Stimulated activated CD4-positive, alpha-beta T cell treated with anti-CD3 and anti-CD28 coated beads, Interleukin-1b, Interleukin-23, amount 100 ng/mL, for 1 hour (primary cell): ENCODE measurements around the gene HBS1L.

Source experiments
- DNase-seq, 2 donors: peaks; one replicate each; pipeline ENCODE4 v3.0.0-alpha.2; 2020; ENCODE audit warnings: low read depth in 2 of 2

The HBS1L gene

DNA sequence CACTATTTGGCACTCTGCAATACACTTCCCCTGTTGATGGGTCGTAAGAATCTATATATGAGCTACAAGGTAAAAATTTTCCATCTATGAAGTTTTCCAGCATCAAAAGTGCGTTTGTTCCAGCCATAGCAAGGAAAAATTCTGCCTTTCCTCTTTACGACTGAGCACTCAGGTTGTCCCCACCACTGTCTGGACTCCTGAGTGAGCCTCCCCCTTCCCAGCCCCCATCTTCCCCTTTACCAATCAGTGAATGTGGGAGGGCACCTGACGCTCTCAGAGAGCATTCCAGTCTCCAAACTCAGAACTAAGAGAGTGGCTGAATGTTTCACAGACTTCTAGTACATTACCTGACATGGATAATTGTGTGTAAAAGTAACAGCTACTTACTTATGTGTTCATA, 104.7 kb downstream of the HBS1L start, which contains the start of gene ALDH8A1:
Gene ALDH8A1, minus strand, starts transcription at position 175 of the 400 bp plus-strand sequence. Its CDS starts 48 bp downstream, at position 127.
- DNase-seq = no peak

DNA sequence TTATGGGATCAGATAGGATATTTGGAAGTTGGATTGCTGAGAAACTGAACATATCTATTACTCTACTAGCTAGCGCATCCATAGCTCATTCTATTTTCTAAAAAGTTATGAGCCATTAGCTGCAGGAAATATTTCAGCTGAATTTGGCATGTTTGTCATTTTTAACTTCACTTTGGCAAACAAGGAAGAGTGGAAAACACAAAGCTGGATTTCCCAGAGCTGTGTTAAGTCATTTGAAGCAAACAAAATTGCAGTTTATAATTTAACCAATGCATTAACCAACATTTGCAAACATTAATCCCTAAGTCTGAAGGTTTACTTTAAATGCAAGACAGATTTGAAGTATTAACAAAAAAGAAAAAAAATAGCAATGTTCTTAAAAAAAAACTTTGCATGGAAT, 105.9 kb downstream of the HBS1L start:
- DNase-seq = no peak

DNA sequence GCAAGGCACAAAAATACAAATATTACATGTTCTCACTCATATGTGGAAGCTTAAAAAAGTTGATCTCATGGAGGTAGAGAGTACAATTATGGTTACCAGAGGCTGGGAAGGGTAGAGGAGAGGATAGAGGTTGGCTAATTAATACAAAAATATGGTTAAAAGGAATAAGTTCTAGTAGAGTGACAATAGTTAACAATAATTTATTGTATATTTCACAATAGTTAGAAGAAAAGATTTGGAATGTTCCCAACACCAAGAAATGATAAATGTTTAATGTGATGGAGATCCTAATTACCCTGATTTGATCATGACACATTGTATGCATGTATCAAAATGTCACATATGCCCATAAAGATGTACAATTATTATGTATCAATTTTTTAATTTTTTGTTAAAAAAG, 106.5 kb downstream of the HBS1L start:
- DNase-seq = no peak

DNA sequence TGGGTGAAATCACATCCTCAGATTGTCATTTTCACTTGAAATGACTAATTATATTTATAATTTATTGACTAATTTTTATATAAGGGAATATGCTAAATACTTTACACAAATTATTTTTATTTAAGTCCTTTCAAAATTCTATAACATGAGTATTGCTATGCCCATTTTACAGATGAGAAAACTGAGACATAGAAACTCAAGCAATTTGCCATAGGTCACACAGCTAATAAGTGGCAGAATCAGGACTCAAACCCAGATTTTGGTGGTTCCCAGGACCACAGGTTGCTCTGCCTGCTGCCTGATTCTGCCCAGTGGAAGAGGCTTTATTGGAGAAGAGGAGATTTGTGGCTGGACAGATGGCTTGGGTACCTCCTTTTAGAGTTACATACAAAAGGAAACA, 109.6 kb downstream of the HBS1L start:
- DNase-seq = no peak

DNA sequence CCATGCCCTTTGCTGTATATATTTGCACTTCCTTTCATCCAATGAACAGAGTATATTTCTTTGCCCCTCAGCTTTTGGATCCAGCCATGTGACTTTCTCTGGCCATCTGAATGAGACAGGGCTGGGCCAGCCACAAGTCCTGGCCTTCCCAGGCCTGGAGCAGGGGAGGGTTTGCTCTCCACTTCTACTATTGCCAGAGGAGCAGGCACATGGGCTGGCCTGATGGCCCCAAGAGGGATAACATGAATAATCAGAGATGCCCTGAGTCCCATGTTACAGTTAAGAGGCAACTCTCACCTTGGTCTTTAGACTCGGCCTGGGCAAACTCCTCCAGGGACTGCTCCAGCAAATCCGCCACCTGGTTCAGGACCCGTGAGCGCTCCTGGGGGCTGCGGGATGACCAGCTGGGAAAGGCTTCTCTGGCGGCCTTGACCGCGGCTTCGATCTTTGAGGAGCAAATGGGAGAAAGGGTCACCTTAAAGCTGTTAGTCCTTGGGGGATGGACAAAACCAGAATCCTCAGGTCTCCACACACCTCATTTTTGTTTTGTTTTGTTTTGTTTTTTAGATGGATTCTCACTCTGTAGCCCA, 111.0 kb downstream of the HBS1L start:
- DNase-seq = no peak

DNA sequence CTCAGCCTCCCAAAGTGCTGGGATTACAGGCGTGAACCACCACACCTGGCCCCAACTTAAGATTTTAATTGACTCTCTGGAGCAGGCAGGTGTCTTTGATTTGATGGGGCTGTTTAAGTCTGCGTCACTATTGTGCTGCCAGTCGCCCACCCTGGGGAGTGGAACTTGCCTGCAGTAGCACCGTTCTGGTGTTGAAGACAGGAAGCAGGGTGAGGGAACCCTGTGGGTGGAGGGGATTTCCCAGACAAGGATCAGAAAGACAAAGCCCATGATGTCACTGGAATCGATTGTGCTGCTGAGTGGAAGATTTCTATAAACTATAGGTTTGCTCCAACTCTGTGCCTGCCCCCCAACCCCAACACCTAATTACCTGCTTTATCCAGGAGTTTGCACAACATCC, 115.7 kb downstream of the HBS1L start:
- peak in 1 of 2 donors; percentile 41 for DNase-seq

DNA sequence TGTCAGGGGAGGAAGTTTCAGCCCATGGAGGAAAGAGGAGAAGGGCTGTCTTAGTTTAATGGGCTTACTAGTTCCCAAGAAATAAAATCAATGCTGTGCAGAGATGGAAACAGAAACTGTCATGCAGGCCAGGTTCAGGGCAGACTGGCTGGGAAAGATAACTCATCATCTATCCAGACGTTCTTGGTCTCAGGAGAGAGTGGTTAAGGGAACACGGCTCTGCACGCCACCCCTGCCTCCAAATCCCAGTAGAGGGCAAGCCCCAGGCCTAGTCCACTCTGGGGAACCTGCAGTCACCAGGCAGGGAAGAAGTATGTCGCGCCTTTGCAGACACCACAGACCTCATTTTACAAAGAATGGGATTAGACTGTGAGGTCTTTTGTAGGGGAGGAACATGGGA, 117.2 kb downstream of the HBS1L start:
- no peak for DNase-seq

DNA sequence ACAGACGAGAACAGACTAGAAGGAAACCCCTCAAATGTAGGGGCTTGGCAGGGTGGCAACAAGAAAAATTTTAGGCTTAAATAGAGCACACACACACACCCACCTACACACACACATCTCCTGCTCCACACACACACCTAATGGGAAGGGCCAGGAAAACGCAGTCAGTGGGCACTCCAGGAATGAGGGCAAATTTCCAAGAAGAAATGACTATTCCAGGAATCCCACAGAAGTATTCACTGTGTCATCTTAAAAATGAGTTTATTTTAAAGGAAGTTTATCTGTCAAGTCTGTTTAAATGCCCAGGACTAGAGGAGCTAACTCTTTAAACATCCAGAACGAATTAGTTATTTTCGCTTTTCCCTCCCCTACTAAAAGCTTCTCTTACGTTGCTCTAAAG, 117.7 kb downstream of the HBS1L start:
- no peak for DNase-seq

DNA sequence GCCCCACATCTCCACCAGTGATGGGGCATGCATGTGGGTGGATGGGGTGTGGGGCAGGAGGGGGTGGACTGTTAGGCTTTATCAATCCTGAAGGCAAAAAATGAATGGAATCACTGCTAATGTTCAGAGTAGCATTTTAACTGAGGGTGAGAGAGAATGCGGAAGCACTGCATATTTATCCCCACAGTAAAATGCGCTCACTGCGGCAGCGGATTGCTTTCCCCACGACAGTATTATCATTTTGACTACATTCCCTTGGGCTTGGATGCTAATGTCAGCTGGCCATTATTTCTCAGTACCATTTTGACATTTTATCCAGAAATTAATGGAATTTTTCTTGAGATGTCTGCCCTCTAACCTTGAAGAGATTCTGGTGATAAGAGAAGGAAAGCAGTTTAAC, 118.1 kb downstream of the HBS1L start:
- no peak for DNase-seq

DNA sequence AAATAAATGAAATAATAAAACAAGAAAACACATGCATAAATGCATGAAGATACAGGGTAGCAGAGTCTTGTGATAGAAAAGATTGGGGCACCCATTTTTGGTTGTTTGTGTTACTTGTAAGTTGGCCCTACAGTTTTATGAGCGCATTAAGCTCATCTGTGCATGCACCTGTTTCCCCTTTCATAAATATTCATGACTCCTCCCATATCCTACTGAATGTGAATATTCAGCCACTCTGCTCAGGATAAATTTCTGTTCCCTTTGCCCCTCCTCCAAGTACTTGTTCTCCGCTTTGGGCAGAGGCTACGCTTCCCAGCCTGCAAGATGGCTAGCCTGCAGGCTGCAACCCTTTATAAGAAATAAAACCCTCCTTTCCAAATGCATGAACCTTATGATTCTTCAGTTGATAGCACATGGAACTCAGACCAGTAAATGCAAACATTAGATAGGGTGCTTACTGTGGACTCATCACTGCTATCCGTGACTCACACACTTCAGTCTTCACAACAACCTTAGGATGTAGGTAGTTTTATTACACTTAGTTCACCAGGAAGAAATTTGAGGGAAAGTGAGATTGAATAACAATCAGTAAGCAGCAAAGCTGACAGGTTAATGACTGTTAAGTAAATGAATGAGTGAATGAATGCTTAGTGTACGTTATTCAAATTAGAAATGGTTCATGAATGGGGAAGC, 119.7 kb downstream of the HBS1L start:
- DNase-seq = no peak

DNA sequence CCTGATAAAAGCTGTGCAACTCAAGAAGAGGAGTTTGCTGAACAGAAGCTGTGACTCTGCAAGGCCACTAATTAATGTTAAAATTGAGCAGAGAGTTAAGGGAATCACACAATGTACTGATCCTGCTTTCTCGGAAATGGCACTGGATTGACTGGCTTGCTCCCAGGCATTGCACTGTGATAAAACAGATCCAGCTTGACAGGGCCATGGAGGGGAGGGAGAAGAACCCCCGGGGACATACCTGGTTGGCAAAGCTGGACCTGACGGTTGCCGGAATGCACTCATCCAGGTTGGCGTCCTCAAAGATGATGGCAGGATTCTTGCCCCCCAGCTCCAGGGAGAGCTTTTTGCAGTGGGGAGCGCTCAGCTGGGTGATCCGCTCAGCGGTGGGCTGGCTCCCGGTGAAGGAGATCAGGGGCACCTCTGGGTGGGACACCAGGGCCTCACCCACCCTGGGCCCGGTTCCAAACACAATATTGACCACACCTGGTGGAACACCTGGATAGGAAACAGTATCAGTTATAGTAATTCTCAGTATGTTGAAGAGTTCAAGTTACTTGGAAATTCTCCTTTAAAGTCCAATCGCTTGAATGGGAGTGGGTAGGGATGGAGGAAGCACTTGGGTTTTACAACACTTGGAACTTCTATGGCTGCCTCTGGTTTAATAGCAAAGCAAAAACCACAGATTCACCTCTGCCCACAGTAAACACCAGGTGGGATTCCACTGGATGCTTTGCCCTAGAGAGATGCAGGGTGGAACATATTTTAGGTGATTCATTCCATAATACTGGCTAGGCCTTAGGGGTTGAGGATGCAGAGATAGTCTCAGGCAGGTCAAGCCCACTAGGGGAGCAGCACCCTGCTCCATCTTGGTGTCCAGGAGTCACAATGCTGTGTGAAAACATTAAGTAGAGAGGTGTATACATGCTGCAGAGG, 121.8 kb downstream of the HBS1L start:
- DNase-seq = no peak

DNA sequence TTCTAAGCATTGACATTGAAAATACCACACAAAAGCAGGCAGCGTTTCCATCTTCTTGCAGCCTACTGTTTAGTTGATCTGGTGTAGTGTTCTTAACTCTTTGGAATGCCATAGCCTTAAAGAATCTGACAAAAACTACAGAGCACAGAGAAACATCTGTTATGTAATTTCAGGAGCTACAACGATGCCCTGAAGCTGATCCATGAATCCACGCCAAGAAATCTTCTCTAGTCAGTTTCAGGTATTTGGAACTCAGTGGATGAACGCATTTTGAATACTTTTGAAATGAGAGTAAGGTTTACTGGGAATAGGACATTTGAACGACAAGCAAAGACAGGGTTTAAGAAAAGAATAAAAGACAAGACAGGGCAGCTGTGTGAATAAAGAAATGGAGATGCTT, 122.5 kb downstream of the HBS1L start:
- no peak for DNase-seq

DNA sequence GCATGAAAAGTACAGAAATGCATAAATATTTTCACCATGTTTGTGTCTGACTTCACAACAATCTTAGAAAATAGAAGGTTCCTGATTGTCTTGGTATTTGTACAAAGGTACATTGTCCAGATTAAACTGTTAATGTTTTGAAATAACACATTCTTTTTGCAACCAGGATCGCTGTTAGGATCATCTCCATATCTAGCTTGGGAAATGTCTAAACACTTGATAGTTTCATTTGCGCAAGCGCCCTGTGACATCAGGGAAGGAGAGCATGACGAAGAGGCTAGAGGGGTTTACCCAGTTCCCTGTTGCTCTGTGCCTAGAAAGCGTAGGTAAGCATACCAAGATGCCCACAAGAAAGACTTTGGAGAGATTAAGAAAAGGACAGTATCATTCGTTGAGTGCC, 124.2 kb downstream of the HBS1L start:
- DNase-seq = no peak

DNA sequence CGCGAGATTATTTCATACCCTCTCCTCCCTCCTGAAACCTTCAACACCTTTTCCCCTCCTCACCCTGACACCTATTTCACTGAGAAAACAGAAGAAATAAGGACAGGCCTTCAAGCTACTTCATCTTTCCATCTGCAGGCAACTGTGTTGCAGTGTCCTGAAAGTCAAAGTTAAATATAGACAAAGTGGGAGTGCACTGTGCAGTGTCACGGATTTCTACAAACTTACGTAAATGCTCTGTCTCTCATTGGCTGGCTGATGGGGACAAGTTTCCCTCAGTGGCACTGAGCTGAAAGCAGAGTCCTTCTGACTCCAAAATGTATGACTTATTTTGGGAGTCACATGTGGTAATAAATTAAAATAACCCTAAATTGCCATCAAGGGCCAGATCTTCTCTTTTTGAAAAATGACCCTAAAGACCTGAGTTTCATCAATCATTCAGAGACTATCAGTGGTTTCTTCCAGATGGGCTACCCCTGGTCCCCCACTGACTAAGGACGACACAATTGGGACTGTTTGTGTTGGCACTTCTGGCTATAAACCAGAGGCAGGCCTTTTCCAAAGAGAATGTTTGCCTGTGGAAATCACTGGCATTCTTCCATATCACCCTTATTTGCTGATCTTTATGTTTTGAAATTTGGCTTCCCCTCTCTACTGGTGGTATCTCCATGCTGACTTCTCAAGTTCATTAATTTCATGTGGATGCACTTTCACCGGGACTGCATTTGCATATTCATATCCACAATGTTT, 126.3 kb downstream of the HBS1L start:
- DNase-seq = no peak

DNA sequence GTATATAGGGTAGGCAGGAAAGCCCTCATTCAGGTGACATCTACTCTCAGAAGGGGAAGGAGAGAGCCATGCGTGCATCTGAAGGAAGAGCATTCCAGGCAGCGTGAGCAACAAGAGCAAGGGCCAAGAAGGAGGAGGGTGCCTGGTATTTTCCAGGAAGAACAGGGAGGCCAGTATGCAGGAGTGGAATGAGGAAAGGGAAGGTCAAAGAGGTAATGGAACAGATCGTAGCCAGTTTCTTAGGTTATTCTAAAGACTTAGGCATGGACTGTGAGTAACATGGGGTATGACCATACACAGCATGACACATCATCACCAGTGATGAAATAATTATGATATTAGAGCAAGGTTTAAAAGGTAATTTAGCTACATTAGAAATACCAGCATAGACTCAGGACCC, 128.8 kb downstream of the HBS1L start:
- no peak for DNase-seq

DNA sequence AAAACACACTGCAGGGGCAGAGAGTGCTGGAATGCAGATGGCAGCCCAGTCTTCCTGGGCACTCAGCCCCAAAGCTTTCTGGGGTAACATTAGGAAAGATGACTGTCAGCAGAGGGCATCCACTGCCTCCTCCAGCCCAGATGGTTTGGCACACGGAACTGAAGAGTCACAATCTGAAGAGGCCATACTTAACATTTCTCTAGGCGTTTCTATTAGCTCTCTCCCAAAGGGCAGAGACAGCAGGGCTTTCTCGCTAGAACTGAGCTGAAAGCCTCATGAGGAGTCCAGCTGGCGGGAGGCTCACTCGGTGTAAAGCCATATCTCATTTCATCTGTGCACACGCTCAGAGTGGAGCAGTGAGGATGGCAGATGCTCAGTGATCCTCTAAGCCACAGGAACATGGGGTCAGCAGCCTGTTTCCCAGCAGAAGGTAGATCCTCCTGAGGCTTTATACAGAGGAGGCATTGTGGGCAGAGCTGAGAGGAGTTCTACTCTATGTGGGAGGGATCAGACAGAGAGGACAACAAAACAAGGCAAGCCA, 132.8 kb downstream of the HBS1L start:
- no peak for DNase-seq

DNA sequence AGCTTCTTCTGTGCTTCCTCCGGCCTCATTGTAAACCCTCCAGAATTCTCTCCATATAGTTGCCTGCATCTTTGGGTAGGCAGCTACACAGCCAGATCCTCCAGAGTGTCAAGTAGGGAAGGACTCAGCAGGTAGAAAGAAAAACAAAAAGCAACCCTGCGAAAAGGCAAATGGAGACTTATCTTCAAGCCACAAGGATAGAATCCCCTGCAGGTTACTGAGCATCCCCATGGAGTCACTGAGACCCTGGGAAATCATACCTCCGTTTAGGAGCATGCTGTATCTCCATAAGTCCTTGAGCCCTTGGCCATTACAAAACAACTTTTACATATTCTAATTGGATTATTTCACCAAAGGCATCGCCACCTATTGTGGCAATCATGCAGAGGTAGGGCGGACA, 133.3 kb downstream of the HBS1L start:
- DNase-seq = no peak

DNA sequence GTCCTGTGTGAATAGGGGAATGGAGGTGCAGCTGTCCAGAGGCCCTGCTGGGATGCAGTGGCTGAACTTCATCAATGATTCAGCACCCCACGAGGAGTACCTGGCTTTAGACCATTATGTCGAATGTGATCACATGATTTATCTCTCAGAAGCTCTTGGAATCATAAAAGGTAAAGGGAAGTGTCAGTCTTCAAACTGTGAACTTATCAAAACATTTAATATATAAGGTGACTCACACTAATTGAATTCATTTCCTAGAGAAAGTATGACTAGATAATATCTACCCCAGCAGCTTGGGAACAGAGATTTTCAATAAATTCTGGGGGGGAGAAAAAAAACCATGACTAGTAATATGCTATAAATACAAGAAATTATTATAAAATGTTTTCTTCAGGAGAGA, 134.2 kb downstream of the HBS1L start:
- no peak for DNase-seq

DNA sequence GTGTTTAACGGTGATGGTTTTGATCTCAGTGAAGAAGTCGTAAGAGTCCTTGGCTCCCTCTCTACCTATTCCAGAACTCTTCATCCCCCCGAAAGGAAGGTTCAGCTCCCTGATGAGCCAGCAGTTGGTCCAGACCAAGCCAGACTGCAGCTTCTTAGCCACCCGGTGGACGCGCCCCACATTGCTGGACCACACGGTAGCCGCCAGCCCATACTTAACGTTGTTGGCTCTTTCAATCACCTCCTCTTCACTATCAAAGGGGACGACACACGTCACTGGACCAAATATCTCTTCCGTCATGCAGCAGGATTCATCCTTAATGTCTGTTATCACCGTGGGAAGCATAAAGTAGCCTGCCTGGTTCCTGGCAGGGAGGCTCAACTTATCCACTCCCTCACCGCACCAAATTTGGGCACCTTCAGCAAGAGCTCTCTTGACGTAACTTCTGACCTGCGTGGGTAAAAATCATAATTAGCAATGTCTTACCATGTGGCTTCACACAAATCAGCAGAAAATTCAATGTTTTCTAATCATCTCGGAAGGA, 136.1 kb downstream of the HBS1L start:
- DNase-seq = no peak

DNA sequence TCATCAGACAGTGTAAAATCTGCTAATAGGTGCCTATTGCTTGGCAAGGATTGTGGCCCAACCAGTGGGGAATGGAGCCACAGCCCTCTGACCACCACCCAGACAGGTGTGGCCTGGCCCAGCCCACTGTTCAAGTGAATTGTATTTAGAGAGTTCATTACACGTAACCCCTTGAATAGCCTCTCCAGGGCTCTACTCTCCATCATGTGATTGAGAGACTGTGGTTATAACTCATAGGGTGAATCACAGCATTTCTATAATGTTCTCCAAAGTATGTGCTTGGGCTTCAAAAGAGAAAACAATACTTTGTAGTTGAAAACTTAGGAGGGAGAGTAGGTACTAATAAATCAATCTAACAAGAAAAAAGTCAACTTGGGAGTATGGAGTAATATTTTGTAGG, 143.1 kb downstream of the HBS1L start:
- no peak for DNase-seq

DNA sequence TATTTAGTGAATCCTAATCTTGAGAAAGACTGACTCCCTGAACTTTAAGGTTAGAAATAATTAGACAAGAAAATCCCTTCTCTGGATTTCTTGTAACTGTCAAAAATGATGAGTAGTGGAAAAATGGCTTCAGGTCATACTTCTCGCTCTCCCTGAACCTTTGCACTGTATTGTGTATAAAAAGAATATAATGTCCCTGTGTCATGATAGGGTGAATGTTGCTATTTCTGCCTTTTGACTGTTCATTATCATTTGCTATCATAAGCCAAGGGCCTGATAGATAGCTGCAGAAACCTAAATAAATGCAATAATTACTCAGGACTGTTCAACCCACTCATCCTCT, 144.1 kb downstream of the HBS1L start:
- no peak for DNase-seq
